Esophagus muscularis mucosa (tissue), 3 donors: Measurements from ENCODE around the gene HMGB3.

Experiments used
- CTCF ChIP-seq, 3 experiments: fragments of 200-600 bp in 2 of 3; fragments of 450-650 bp in 1 of 3; sonication (generic) in 2 of 3; IDR thresholded peaks; one replicate each; pipeline ENCODE4 v1.5.1; 2017 to 2019; ENCODE audit warnings: antibody characterized with exemption in 3 of 3, mild to moderate bottlenecking in 2 of 3, moderate library complexity in 1 of 3
- POLR2A ChIP-seq: fragments of 450-650 bp; IDR thresholded peaks from one replicate; pipeline ENCODE4 v1.6.1; 2017; ENCODE audit warnings: antibody characterized with exemption, moderate library complexity, mild to moderate bottlenecking, low read depth

GRCh38 chrX:150935467-150935866 lies 47.7 kb upstream of the HMGB3 start:
- TF ChIP-seq CTCF (IDR thresholded peaks at IDR 0.05): no peak
- no peak for TF ChIP-seq POLR2A
